ENCODE measurements around the gene MANBA. TPM values are rescaled to one million over a fixed set of nuclear protein-coding genes. Genes with fewer than 3 reads are reported as not detected.

Gene MANBA
- total RNA-seq, 4 donors from 2014 or later, result 6.4 to 41.5 (median 17.8) TPM

DNA sequence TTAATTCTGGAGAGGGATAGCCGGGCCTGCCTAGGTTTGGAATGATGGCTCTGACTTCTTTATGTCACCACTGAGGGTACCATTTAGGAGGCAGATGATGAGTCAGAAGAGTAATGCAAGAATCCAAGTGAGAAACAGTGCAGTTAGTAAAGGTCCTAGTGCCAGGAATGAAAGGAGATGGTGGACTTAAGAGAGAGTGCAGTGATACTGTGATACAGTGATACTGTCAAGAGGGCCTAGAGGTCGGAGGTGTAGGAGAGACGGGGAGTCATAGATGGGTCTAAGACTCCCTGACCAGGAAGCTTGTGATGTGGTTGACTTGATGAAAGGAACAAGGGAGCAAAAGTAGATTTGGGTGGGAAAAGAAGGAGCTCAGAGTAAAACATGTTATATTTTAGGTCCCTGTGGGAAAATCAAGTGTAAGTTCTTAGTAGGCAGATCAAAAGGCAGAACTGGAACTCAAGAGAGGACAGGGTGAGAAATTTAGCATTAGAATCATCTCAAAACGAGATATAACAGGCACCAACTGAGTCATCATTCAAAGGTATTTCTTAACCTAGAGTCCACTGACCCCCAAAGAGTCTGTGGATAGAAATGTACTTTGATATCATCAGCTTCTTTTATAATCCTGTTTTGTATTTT lies 174.6 kb downstream of the MANBA start:
- no peak for TF ChIP-seq POLR2A (IDR thresholded peaks at IDR 0.05)
- TF ChIP-seq, protein P1, sequence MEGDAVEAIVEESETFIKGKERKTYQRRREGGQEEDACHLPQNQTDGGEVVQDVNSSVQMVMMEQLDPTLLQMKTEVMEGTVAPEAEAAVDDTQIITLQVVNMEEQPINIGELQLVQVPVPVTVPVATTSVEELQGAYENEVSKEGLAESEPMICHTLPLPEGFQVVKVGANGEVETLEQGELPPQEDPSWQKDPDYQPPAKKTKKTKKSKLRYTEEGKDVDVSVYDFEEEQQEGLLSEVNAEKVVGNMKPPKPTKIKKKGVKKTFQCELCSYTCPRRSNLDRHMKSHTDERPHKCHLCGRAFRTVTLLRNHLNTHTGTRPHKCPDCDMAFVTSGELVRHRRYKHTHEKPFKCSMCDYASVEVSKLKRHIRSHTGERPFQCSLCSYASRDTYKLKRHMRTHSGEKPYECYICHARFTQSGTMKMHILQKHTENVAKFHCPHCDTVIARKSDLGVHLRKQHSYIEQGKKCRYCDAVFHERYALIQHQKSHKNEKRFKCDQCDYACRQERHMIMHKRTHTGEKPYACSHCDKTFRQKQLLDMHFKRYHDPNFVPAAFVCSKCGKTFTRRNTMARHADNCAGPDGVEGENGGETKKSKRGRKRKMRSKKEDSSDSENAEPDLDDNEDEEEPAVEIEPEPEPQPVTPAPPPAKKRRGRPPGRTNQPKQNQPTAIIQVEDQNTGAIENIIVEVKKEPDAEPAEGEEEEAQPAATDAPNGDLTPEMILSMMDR (IDR thresholded peaks at IDR 0.05), result no peak
- no peak overlapping the region for H3K27ac ChIP-seq
- no peaks in the 10 kb centered on the region for H3K4me1 ChIP-seq
- H3K36me3 ChIP-seq, result no peaks in the 10 kb centered on the region
- H3K27me3 ChIP-seq, result no peaks in the 10 kb centered on the region
- intact Hi-C loops (cut with DNase I; ENCODE audit: low total_unique reads), result no loop called here
- DNase-seq, result no peak
- H3K9me3 ChIP-seq, result no peaks in the 10 kb centered on the region
- no peak overlapping the region for H3K4me3 ChIP-seq

DNA sequence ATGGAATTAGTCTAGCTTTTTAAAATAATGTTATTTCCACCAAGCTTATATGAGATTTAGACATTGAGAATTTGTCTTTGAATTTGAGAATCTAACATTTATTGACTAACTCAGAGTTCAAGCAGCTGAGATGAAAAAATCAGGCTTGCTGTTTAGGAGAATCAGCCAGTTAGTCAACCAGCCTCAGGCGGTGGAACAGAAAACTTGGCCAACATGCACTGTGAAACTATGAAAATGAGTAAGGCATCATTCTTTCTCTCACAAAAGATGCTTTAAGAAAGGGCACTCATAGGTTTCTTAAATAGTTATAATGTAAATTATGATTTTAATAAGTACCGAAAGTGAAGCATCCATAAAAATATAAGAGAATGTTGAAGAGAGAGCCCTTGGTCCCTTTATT lies 175.4 kb downstream of the MANBA start:
- H3K27me3 ChIP-seq, result no peaks in the 10 kb centered on the region
- H3K4me3 ChIP-seq, result no peak overlapping the region
- H3K4me1 ChIP-seq, result no peaks in the 10 kb centered on the region
- intact Hi-C loops (cut with DNase I; ENCODE audit: low total_unique reads), result no loop called here
- H3K36me3 ChIP-seq, result no peaks in the 10 kb centered on the region
- no peak overlapping the region for H3K27ac ChIP-seq
- no peak for DNase-seq
- no peak for TF ChIP-seq POLR2A (IDR thresholded peaks at IDR 0.05)
- TF ChIP-seq, protein P1 (IDR thresholded peaks at IDR 0.05), result no peak
- H3K9me3 ChIP-seq, result no peaks in the 10 kb centered on the region

- H3K4me1 ChIP-seq, result no peaks in the 10 kb centered on the region
- no peak overlapping the region for H3K4me3 ChIP-seq
- TF ChIP-seq, protein P1 (IDR thresholded peaks at IDR 0.05), result no peak
- TF ChIP-seq POLR2A (IDR thresholded peaks at IDR 0.05), result no peak
- intact Hi-C loops (cut with DNase I; ENCODE audit: low total_unique reads), result no loop called here
- H3K9me3 ChIP-seq, result no peaks in the 10 kb centered on the region
- no peak for DNase-seq
- no peaks in the 10 kb centered on the region for H3K27me3 ChIP-seq
- no peaks in the 10 kb centered on the region for H3K36me3 ChIP-seq
- no peak overlapping the region for H3K27ac ChIP-seq
These were observed 176.7 kb downstream of the MANBA start for GRCh38 chr4:102584091-102584490.

Small RNA genes within 50 kb of the gene (small RNA-seq; reads per million reads assigned to genes)
- not detected for gene AC018797.1

Other genes with a start within 250 kb of the MANBA start
- gene UBE2D3, start 66.6 kb upstream of the MANBA start, total RNA-seq, result 100 to 1,000 TPM; 261 to 496 (median 294) TPM
- gene CISD2, start 108.0 kb upstream of the MANBA start, total RNA-seq, result 10 to 100 TPM in 3 of 4 donors, 1 to 10 TPM in 1; 3.8 to 30.0 (median 19.4) TPM

Data from uterus (tissue), 4 donors.